ENCODE results near the gene EFHC2. TPM values are rescaled to one million over a fixed set of nuclear protein-coding genes. Genes with fewer than 3 reads are reported as not detected.
"Not testable (repeated sequence)": the region's sequence is repeated elsewhere in the genome, so short reads cannot be mapped to it uniquely, and the experiment has no call there.

Gene EFHC2
- total and polyA plus RNA-seq, 12 donors, result 0.11 to 1.2 (median 0.35) TPM; not detected in 5

DNA sequence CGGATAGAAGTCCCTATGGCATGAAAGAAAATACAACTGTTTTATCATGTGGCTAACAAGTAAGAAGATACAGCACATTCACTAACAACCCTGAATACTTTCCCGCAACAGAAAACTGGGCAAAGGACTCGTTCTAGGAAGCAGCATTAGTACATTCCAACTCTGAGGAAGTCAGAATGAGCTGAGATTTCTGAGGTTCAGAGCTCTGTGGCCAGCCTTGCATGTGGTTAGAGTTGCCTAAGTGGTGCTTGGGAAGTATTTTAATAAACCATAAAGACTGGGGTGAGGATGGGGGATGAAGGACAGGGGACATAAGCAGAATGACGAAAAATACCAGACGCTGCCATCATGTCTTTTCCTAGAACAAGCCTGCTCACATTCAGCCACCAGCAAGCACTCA, 82.2 kb downstream of the EFHC2 start:
- Histone ChIP-seq H3K9me3 (replicated peaks in 1 of 3) (no peaks in the 10 kb centered on the region), H3K27ac (no peak overlapping the region), H3K4me3 (no peak overlapping the region), H3K27me3 (peaks cover 4% of the 10 kb centered on the region), H3K36me3 (replicated peaks in 1 of 2) (no peaks in the 10 kb centered on the region), H3K4me1 (replicated peaks in 1 of 2) (no peaks in the 10 kb centered on the region)
- DNase-seq, result no peak
- WGBS, 4 donors, result 69 to 81% (median 80%) methylated on average over 5 of the region's 5 CpGs
- intact Hi-C loops (cut with DNase I), result no loop called here
- no peak for TF ChIP-seq POLR2A (IDR thresholded peaks at IDR 0.05)
- TF ChIP-seq, protein P1, sequence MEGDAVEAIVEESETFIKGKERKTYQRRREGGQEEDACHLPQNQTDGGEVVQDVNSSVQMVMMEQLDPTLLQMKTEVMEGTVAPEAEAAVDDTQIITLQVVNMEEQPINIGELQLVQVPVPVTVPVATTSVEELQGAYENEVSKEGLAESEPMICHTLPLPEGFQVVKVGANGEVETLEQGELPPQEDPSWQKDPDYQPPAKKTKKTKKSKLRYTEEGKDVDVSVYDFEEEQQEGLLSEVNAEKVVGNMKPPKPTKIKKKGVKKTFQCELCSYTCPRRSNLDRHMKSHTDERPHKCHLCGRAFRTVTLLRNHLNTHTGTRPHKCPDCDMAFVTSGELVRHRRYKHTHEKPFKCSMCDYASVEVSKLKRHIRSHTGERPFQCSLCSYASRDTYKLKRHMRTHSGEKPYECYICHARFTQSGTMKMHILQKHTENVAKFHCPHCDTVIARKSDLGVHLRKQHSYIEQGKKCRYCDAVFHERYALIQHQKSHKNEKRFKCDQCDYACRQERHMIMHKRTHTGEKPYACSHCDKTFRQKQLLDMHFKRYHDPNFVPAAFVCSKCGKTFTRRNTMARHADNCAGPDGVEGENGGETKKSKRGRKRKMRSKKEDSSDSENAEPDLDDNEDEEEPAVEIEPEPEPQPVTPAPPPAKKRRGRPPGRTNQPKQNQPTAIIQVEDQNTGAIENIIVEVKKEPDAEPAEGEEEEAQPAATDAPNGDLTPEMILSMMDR (IDR thresholded peaks at IDR 0.05), result no peak

DNA sequence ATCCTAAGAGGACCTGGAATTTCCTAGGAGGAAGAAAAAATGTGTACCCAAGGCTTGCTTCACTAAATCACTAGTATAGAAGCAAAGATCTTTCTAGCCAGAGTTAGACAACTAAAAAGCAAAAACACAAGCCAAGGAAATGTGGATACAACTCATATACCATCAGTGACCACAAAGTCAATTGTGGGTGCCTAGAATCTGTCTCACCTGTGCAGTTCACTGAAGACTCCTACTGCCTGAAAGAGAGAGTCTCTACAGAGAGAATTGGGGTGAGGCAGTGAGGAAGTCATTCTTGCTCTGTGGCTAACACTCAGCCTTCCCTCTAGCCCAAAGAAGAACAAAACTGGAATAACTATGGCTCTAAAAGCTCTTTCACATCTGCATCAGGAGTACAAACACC, 82.9 kb downstream of the EFHC2 start:
- no peak for TF ChIP-seq POLR2A (IDR thresholded peaks at IDR 0.05)
- TF ChIP-seq, protein P1 (IDR thresholded peaks at IDR 0.05), result no peak
- intact Hi-C loops (cut with DNase I), result no loop called here
- H3K27me3 ChIP-seq, result no peaks in the 10 kb centered on the region
- H3K27ac ChIP-seq, result no peak overlapping the region
- no peak overlapping the region for H3K4me3 ChIP-seq
- H3K4me1 ChIP-seq (replicated peaks in 1 of 2), result no peaks in the 10 kb centered on the region
- H3K9me3 ChIP-seq (replicated peaks in 1 of 3), result no peaks in the 10 kb centered on the region
- no peaks in the 10 kb centered on the region for H3K36me3 ChIP-seq (replicated peaks in 1 of 2)
- DNase-seq, result no peak

DNA sequence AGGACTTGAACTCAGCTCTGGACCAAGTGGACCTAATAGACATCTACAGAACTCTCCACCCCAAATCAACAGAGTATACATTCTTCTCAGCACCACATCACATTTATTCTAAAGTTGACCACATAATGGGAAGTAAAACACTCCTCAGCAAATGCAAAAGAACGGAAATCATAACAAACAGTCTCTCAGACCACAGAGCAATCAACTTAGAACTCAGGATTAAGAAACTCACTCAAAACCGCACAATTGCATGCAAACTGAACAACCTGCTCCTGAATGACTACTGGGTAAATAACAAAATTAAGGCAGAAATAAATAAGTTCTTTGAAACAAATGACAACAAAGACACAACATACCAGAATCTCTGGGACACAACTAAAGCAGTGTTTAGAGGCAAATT, 87.7 kb downstream of the EFHC2 start:
- H3K4me1 ChIP-seq (replicated peaks in 1 of 2); H3K36me3 ChIP-seq (replicated peaks in 1 of 2); H3K9me3 ChIP-seq (replicated peaks in 1 of 3); intact Hi-C loops (cut with DNase I); H3K27ac ChIP-seq; DNase-seq; H3K4me3 ChIP-seq: not testable (repeated sequence)
- H3K27me3 ChIP-seq, result peaks cover 15% of the 10 kb centered on the region
- 72 to 84% (median 75%) methylated on average over 2 of the region's 2 CpGs for WGBS, 4 donors

DNA sequence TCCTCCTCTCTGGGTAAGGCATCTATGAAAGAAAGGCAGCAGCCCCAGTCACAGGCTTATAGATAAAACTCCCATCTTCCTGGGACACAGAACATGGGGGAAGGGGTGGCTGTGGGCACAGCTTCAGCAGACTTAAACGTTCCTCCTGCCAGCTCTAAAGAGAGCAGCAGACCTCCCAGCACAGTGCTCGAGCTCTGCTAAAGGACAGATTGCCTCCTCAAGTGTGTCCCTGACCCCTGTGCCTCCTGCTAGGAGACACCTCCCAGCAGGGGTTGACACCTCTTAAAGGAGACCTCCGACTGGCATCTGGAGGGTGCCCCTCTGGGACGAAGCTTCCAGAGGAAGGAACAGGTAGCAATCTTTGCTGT, 89.9 kb downstream of the EFHC2 start:
- H3K27ac ChIP-seq, result no peak overlapping the region
- no peak overlapping the region for H3K4me3 ChIP-seq
- peaks cover 22% of the 10 kb centered on the region for H3K27me3 ChIP-seq
- intact Hi-C loops (cut with DNase I), result no loop called here
- H3K36me3 ChIP-seq (replicated peaks in 1 of 2), result no peaks in the 10 kb centered on the region
- no peaks in the 10 kb centered on the region for H3K9me3 ChIP-seq (replicated peaks in 1 of 3)
- no peak for TF ChIP-seq POLR2A (IDR thresholded peaks at IDR 0.05)
- TF ChIP-seq, protein P1 (IDR thresholded peaks at IDR 0.05), result no peak
- no peaks in the 10 kb centered on the region for H3K4me1 ChIP-seq (replicated peaks in 1 of 2)
- DNase-seq, result no peak
- 30 to 60% (median 39%) methylated on average over 1 to 4 of the region's 4 CpGs for WGBS, 4 donors

DNA sequence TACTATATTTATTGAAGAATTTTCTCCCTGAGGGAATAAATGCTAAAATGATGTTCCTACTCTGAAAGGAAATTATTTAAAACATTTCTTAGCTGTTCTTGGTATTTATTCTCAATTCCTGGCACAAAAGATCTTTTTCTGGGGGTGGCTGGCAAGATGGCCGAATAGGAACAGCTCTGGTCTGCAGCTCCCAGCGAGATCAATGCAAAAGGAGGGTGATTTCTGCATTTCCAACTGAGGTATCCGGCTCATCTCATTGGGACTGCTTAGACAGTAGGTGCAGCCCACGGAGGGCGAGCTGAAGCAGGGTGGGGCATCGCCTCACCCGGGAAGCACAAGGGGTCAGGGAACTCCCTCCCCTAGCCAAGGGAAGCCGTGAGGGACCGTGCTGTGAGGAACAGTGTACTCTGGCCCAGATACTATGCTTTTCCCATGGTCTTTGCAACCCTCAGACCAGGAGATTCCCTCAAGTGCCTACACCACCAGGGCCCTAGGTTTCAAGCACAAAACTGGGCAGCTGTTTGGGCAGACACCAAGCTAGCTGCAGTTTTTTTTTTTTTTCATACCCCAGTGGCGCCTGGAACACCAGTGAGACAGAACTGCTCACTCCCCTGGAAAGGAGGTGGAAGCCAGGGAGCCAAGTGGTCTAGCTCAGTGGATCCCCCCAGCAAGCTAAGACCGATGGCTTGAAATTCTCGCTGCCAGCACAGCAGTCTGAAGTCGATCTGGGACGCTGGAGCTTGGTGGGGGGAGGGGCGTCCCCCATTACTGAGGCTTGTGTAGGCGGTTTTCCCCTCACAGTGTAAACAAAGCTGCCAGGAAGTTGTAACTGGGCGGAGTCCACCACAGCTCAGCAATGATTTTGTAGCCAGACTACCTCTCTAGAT, 90.5 kb downstream of the EFHC2 start:
- H3K27ac ChIP-seq; H3K4me3 ChIP-seq; intact Hi-C loops (cut with DNase I); H3K9me3 ChIP-seq (replicated peaks in 1 of 3); H3K4me1 ChIP-seq (replicated peaks in 1 of 2); H3K36me3 ChIP-seq (replicated peaks in 1 of 2): not testable (repeated sequence)
- 32 to 73% (median 51%) methylated on average over 5 to 17 of the region's 17 CpGs for WGBS, 4 donors
- peak in 5 of 7 donors; percentile 3 to 47 (median 17) for DNase-seq
- peaks cover 29% of the 10 kb centered on the region for H3K27me3 ChIP-seq
